Erythroblast (primary cell): ENCODE results near the gene HNF4A.

Experiments used
- GATA1 ChIP-seq: IDR thresholded peaks from 2 replicates; pipeline ENCODE4 v1.6.1; 2011; ENCODE audit warnings: low read depth, mild to moderate bottlenecking, control low read depth, low read length, moderate library complexity
- POLR2A ChIP-seq: IDR thresholded peaks from 2 replicates; pipeline ENCODE4 v1.6.1; 2011; ENCODE audit warnings: mild to moderate bottlenecking, low read length

DNA sequence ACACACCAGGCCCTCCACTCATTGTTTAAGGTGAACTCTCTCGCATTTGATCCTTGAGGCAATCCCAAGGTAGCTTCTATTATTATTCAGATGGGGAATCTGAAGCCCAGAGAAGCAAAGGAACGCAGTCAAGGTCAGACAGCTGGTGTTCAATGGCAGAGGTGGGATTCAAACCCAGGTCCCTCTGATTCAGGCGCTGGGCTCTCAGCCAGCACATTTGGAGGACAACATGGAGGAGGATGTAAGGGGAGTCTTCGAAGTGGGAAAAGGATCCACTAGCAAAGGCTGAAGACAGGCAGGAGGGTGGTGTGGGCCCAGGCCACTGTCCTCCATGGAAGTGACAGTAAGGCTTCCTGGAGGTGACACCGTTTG is 106.3 kb downstream of the HNF4A start:
- TF ChIP-seq POLR2A (no peak), GATA1 (no peak)
